Neuronal stem cell (in vitro differentiated cells): ENCODE data around the gene TBC1D22A.
A peak's percentile ranks its signal among the peaks of the same experiment; 100 is the strongest.

ENCODE experiments used
- DNase-seq: peaks from one replicate; pipeline ENCODE4 v3.0.0-alpha.2; 2013; ENCODE audit warnings: low spot score
- H2AFZ ChIP-seq: one replicate; pipeline ENCODE4 v1.6.1; 2013; ENCODE audit warnings: mild to moderate bottlenecking, low read length, inconsistent platforms
- H2AK5ac ChIP-seq: 2 replicates; pipeline ENCODE4 v1.6.1; 2013; ENCODE audit warnings: low read depth, mild to moderate bottlenecking, inconsistent platforms, low read length, moderate library complexity, mixed read lengths
- H2BK120ac ChIP-seq: 2 replicates; pipeline ENCODE4 v1.6.1; 2013; ENCODE audit warnings: low read depth, mild to moderate bottlenecking, inconsistent platforms, low read length, moderate library complexity, mixed read lengths
- H2BK12ac ChIP-seq: one replicate; pipeline ENCODE4 v1.6.1; 2013; ENCODE audit warnings: low read length, inconsistent platforms
- H2BK15ac ChIP-seq: 2 replicates; pipeline ENCODE4 v1.6.1; 2013; ENCODE audit warnings: mild to moderate bottlenecking, low read length, inconsistent platforms, mixed read lengths
- H2BK5ac ChIP-seq: one replicate; pipeline ENCODE4 v1.6.1; 2013; ENCODE audit warnings: inconsistent platforms, mild to moderate bottlenecking, low read length, moderate library complexity
- H3K14ac ChIP-seq: one replicate; pipeline ENCODE4 v1.6.1; 2013; ENCODE audit warnings: low read length, inconsistent platforms
- H3K18ac ChIP-seq: 2 replicates; pipeline ENCODE4 v1.6.1; 2013; ENCODE audit warnings: low read length, inconsistent platforms
- H3K23ac ChIP-seq: 2 replicates; pipeline ENCODE4 v1.6.1; 2013; ENCODE audit warnings: low read depth, mild to moderate bottlenecking, mixed read lengths, low read length, inconsistent platforms; ENCODE audit not compliant: poor library complexity
- H3K27ac ChIP-seq: replicated peaks from 3 replicates; pipeline ENCODE4 v1.5.1; 2013; ENCODE audit warnings: low read length, inconsistent platforms
- H3K27me3 ChIP-seq, 3 experiments: 2 replicates each; pipeline ENCODE4 v1.6.1; 2013; ENCODE audit warnings: low read length in 3 of 3, mild to moderate bottlenecking in 2 of 3, inconsistent platforms in 1 of 3, low read depth in 1 of 3, mixed read lengths in 1 of 3, moderate library complexity in 1 of 3; ENCODE audit not compliant: control insufficient read depth in 3 of 3, insufficient read depth in 3 of 3
- H3K36me3 ChIP-seq, 2 donors: replicated peaks in 1 of 2; 2 replicates each; pipeline ENCODE4 v1.6.1; 2013; ENCODE audit warnings: low read length in 2 of 2; ENCODE audit not compliant: control insufficient read depth in 2 of 2, insufficient read depth in 2 of 2
- H3K4ac ChIP-seq: 2 replicates; pipeline ENCODE4 v1.6.1; 2013; ENCODE audit warnings: inconsistent platforms, mild to moderate bottlenecking, low read length, moderate library complexity
- H3K4me1 ChIP-seq, 2 donors: 1 replicate in 1 of 2; 2 replicates in 1 of 2; pipeline ENCODE4 v1.6.1; 2013; ENCODE audit warnings: low read length in 2 of 2, low read depth in 1 of 2; ENCODE audit not compliant: control insufficient read depth in 2 of 2, insufficient read depth in 1 of 2
- H3K4me2 ChIP-seq: one replicate; pipeline ENCODE4 v1.6.1; 2013; ENCODE audit warnings: mild to moderate bottlenecking, low read length, inconsistent platforms; ENCODE audit not compliant: insufficient read depth, poor library complexity, severe bottlenecking
- H3K4me3 ChIP-seq, 2 donors: 2 replicates each; pipeline ENCODE4 v1.5.1; 2013; ENCODE audit warnings: low read length in 2 of 2, mild to moderate bottlenecking in 2 of 2, inconsistent platforms in 1 of 2, moderate library complexity in 1 of 2
- H3K79me1 ChIP-seq: one replicate; pipeline ENCODE4 v1.6.1; 2013; ENCODE audit warnings: low read depth, mild to moderate bottlenecking, inconsistent platforms, low read length, moderate library complexity
- H3K9ac ChIP-seq: one replicate; pipeline ENCODE4 v1.6.1; 2013; ENCODE audit warnings: mild to moderate bottlenecking, low read depth, low read length, inconsistent platforms; ENCODE audit not compliant: poor library complexity
- H3K9me3 ChIP-seq, 2 donors: replicated peaks in 1 of 2; 2 replicates each; pipeline versions ENCODE3 to v1.6.1; 2013; ENCODE audit warnings: low read length in 2 of 2, mild to moderate bottlenecking in 2 of 2, inconsistent platforms in 1 of 2, low read depth in 1 of 2, mixed read lengths in 1 of 2, moderate library complexity in 1 of 2; ENCODE audit not compliant: control insufficient read depth in 2 of 2, insufficient read depth in 1 of 2
- H4K8ac ChIP-seq: one replicate; pipeline ENCODE4 v1.6.1; 2013; ENCODE audit warnings: low read depth, mild to moderate bottlenecking, inconsistent platforms, low read length, moderate library complexity
- H4K91ac ChIP-seq: one replicate; pipeline ENCODE4 v1.6.1; 2013; ENCODE audit warnings: low read length, low read depth, mild to moderate bottlenecking, inconsistent platforms; ENCODE audit not compliant: poor library complexity
- WGBS, 2 donors: extraction: QIAGEN DNeasy Blood & Tissue Kit; methylation state at CpG; one replicate each; pipeline ENCODE4 v1.1.7; 2013; ENCODE audit warnings: missing lambda C conversion rate in 2 of 2, mixed read lengths in 1 of 2; ENCODE audit not compliant: insufficient read length in 2 of 2, insufficient replicate concordance in 1 of 2; ENCODE audit errors: extremely low coverage in 2 of 2; 5-methylcytosine and 5-hydroxymethylcytosine counted together

Gene TBC1D22A

DNA sequence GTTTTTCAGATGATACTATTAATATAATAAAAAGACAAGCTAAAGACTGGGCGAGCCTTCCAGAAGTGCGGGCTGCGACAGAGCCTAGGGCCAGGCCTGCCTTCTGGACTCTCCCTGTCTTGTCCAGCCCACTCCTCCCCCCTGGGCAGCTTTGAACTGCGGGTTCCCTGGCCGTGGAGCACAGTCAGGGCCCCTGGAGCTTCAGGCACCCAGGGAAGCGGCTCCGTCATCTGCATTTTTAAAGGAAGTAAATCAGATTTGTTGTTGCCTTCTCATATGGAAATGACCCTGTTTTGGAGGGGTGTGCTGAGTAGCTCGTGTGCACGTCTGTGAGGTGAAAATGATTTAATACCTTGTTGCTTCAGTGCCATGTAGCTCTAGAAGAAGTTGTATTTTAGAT is 265.3 kb downstream of the TBC1D22A start:
- H2BK5ac ChIP-seq, result no peak overlapping the region
- no CpG with 5 or more reads among the region's 9 CpGs for WGBS, 2 donors
- no peak overlapping the region for H3K27ac ChIP-seq
- H3K9ac ChIP-seq, result no peak overlapping the region
- no peak overlapping the region for H3K14ac ChIP-seq
- H3K18ac ChIP-seq, result no peak overlapping the region
- peaks cover 2% of the 10 kb centered on the region for H3K79me1 ChIP-seq
- H3K23ac ChIP-seq, result no peak overlapping the region
- no peak overlapping the region for H2BK120ac ChIP-seq
- no peak overlapping the region for H2BK15ac ChIP-seq
- H4K91ac ChIP-seq, result no peak overlapping the region
- no peak for DNase-seq
- H3K27me3 ChIP-seq, result no peaks in the 10 kb centered on the region
- H3K9me3 ChIP-seq, result no peaks in the 10 kb centered on the region
- no peak overlapping the region for H2AFZ ChIP-seq
- H2BK12ac ChIP-seq, result no peak overlapping the region
- no peak overlapping the region for H3K4ac ChIP-seq
- peaks cover 12 to 14% of the 10 kb centered on the region in 2 donors for H3K4me1 ChIP-seq
- no peak overlapping the region for H3K4me2 ChIP-seq
- H3K4me3 ChIP-seq, result no peak overlapping the region
- H4K8ac ChIP-seq, result no peak overlapping the region
- no peaks in the 10 kb centered on the region for H3K36me3 ChIP-seq
- no peak overlapping the region for H2AK5ac ChIP-seq

DNA sequence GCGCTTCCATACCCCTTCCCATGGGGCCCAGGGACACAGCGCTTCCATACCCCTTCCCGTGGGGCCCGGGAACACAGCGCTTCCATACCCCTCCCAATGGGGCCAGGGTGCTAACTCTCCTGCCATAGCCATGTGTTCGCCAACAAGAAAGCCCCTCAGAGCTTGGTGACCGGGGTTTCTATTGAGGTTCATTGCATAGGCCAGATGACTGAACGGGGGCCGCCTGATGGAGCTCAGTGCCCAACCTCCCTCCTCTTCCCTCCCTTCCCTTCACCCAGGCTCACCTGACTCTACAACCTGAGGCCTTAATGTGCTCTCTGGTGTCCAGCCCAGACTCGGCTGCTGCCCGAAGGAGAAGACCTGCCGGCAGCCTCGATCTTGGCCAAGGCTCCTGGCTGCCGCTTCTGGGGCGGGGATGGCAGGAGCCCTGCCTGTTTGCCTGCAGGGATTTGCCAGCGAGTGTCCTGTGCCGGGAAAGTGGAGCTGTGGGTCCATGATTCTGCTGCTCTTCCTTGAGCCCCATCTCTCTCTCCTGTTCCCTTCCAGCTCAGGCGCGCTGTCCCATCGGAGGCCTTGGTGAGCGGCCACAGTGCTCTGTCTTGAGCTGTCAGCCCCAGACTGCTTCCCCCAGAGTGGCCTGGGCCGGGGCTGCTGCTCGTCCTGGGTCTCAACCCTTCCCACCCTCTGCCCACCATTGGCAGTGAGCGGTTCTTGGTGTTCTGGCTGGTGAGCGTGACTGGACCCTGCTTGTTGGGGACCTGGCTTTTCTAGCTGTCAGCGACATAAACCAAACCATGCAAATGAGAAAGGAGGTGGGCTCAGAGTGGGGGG is 267.0 kb downstream of the TBC1D22A start:
- no peaks in the 10 kb centered on the region for H3K36me3 ChIP-seq
- no peak overlapping the region for H2BK12ac ChIP-seq
- H3K4me2 ChIP-seq, result no peak overlapping the region
- no peak overlapping the region for H2AFZ ChIP-seq
- H3K23ac ChIP-seq, result peak overlapping the region; percentile 37
- no peak overlapping the region for H3K4ac ChIP-seq
- no CpG with 5 or more reads among the region's 26 CpGs for WGBS, 2 donors
- no peak overlapping the region for H2BK15ac ChIP-seq
- peak overlapping the region; percentile 17 for H2AK5ac ChIP-seq
- no peak overlapping the region for H3K9ac ChIP-seq
- H3K9me3 ChIP-seq, result no peaks in the 10 kb centered on the region
- H4K8ac ChIP-seq, result no peak overlapping the region
- no peak overlapping the region for H3K14ac ChIP-seq
- no peak overlapping the region for H3K27ac ChIP-seq
- H2BK5ac ChIP-seq, result no peak overlapping the region
- DNase-seq, result no peak
- H3K18ac ChIP-seq, result peak overlapping the region; percentile 82
- peak overlapping the region in 1 of 2 donors; percentile 10 for H3K4me3 ChIP-seq
- no peak overlapping the region for H2BK120ac ChIP-seq
- H3K27me3 ChIP-seq, result no peaks in the 10 kb centered on the region
- H3K79me1 ChIP-seq, result peaks cover 2% of the 10 kb centered on the region
- no peak overlapping the region for H4K91ac ChIP-seq
- H3K4me1 ChIP-seq, result peaks cover 12 to 14% of the 10 kb centered on the region in 2 donors

DNA sequence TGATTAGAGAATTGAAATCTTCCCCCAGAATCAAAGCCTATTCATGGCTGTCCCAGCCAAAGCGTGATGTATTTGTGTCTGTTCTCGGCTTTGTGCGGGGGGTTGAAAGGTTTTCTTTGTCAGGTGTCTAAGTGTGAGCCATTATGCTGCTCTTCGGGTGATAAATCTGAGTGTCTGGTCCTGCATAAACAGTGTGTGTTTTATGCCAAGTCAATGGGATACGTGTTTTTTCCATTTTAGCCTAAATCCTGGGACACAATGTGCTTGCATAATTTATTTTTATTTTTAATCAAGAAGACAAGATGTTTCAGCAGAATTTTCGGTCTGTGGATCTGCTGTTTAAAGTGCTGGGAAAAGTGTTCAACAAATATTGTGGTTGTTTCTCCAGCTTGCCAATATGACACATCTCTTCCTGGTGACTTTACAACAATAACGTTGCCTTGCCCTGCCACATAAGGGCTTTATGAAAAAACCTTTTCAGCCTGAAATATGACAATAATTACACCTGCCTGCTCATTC is 267.8 kb downstream of the TBC1D22A start:
- H3K79me1 ChIP-seq, result peaks cover 2% of the 10 kb centered on the region
- no CpG with 5 or more reads among the region's 7 CpGs for WGBS, 2 donors
- H3K9me3 ChIP-seq, result no peaks in the 10 kb centered on the region
- H3K27me3 ChIP-seq, result no peaks in the 10 kb centered on the region
- no peak overlapping the region for H3K18ac ChIP-seq
- no peak overlapping the region for H3K4me2 ChIP-seq
- no peak overlapping the region for H2AFZ ChIP-seq
- H3K14ac ChIP-seq, result no peak overlapping the region
- no peaks in the 10 kb centered on the region for H3K36me3 ChIP-seq
- H2BK12ac ChIP-seq, result no peak overlapping the region
- H3K4me1 ChIP-seq, result peaks cover 12 to 15% of the 10 kb centered on the region in 2 donors
- H3K23ac ChIP-seq, result no peak overlapping the region
- no peak overlapping the region for H3K27ac ChIP-seq
- H2BK5ac ChIP-seq, result no peak overlapping the region
- H4K8ac ChIP-seq, result no peak overlapping the region
- H2BK15ac ChIP-seq, result no peak overlapping the region
- DNase-seq, result no peak
- H2AK5ac ChIP-seq, result no peak overlapping the region
- H3K4ac ChIP-seq, result no peak overlapping the region
- H2BK120ac ChIP-seq, result no peak overlapping the region
- H3K4me3 ChIP-seq, result no peak overlapping the region
- no peak overlapping the region for H3K9ac ChIP-seq
- no peak overlapping the region for H4K91ac ChIP-seq

DNA sequence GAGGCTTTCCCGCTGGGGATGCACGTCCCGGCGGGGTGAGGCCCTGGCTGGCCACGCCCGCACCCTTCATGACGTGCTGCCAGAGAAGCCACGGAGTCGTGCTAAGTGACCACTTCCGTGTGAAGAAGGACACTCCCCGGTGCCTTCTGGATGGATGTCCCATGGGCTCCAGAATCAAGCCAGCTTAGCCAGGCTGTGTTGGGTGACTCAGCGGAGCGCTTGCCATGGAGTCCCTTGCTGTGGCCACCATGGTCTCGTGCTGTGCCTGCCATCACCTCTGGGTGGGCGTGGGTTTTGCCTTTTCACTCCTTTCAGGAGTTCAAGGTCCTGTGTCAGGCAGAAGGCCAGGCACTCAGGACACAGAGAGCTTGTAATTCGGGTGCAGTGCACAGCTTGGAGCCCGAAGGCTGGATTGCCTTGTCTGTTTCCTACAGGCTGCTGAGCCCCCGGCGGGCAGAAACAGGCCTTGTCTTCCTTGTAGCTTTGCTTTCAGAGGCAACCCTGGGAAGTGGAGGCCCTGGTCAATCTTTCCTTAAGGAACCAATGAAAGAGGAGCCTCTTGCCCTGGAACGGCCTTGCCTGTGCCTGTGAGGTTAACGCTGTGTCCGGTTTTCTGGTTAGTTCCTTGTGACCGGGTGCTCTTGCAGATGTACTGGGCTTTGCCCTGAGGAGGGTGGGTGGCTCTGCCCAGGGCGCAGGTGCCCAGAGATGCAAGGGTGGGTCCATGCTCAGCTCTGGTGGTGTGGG is 268.6 kb downstream of the TBC1D22A start:
- H3K9ac ChIP-seq, result peak overlapping the region; percentile 39
- H3K36me3 ChIP-seq, result no peaks in the 10 kb centered on the region
- no peak overlapping the region for H2BK12ac ChIP-seq
- no peak overlapping the region for H2BK15ac ChIP-seq
- H4K8ac ChIP-seq, result no peak overlapping the region
- H2AK5ac ChIP-seq, result peak overlapping the region; percentile 12
- no peak overlapping the region for H2BK5ac ChIP-seq
- no peak overlapping the region for H3K23ac ChIP-seq
- DNase-seq, result no peak
- no peak overlapping the region for H4K91ac ChIP-seq
- H2AFZ ChIP-seq, result no peak overlapping the region
- H3K27ac ChIP-seq, result no peak overlapping the region
- peaks cover 12 to 15% of the 10 kb centered on the region in 2 donors for H3K4me1 ChIP-seq
- peaks cover 2% of the 10 kb centered on the region for H3K79me1 ChIP-seq
- no peak overlapping the region for H3K4ac ChIP-seq
- H3K14ac ChIP-seq, result no peak overlapping the region
- no CpG with 5 or more reads among the region's 24 CpGs for WGBS, 2 donors
- no peak overlapping the region for H3K4me3 ChIP-seq
- no peak overlapping the region for H2BK120ac ChIP-seq
- no peaks in the 10 kb centered on the region for H3K27me3 ChIP-seq
- H3K18ac ChIP-seq, result peak overlapping the region; percentile 68
- H3K4me2 ChIP-seq, result no peak overlapping the region
- H3K9me3 ChIP-seq, result no peaks in the 10 kb centered on the region
